ENCODE data around the gene PSMB10.
A peak's percentile ranks its signal among the peaks of the same experiment; 100 is the strongest.

Gene PSMB10

GRCh38 chr16:67965668-67966548 is 29.3 kb upstream of the PSMB10 start:
- TF ChIP-seq REST (tag by site-specific recombination; IDR thresholded peaks at IDR 0.05) (no peak), ZNF654 (tag by site-specific recombination; IDR thresholded peaks at IDR 0.05; ENCODE audit: low read depth) (no peak), HOXC10 (CRISPR knock-in tag; IDR thresholded peaks at IDR 0.05) (no peak), ZNF664 (tag by site-specific recombination; IDR thresholded peaks at IDR 0.05) (no peak), ZNF335 (tag by site-specific recombination; conservative IDR thresholded peaks at IDR 0.05) (0 out of 2 replicates have a peak, but pooled peaks have one; percentile 10), ZNF202 (tag by site-specific recombination; IDR thresholded peaks at IDR 0.05; ENCODE audit: borderline replicate concordance) (no peak), ZNF404 (tag by site-specific recombination; IDR thresholded peaks at IDR 0.05) (no peak), ZFP37 (tag by site-specific recombination; IDR thresholded peaks at IDR 0.05) (no peak), HOXA7 (CRISPR knock-in tag; IDR thresholded peaks at IDR 0.05; ENCODE audit: borderline replicate concordance) (no peak), ZBTB17 (tag by site-specific recombination; IDR thresholded peaks at IDR 0.05) (0 out of 2 replicates have a peak, but pooled peaks have one; percentile 13), SETDB1 (IDR thresholded peaks at IDR 0.05; ENCODE audit: insufficient read length, low read length) (no peak), ZNF792 (tag by site-specific recombination; IDR thresholded peaks at IDR 0.05) (0 out of 2 replicates have a peak, but pooled peaks have one; percentile 27), ZNF623 (tag by site-specific recombination; IDR thresholded peaks at IDR 0.05) (no peak), ZNF280C (tag by site-specific recombination; IDR thresholded peaks at IDR 0.05) (no peak), ZNF48 (tag by site-specific recombination; IDR thresholded peaks at IDR 0.05) (no peak), ZNF175 (tag by site-specific recombination; IDR thresholded peaks at IDR 0.05) (no peak), MZF1 (tag by site-specific recombination; IDR thresholded peaks at IDR 0.05; ENCODE audit: borderline replicate concordance) (no peak), ZNF341 (tag by site-specific recombination; IDR thresholded peaks at IDR 0.05; ENCODE audit: low read depth) (no peak), ZNF248 (tag by site-specific recombination; IDR thresholded peaks at IDR 0.05) (no peak), ZNF600 (tag by site-specific recombination; IDR thresholded peaks at IDR 0.05) (peak; percentile 69)
- TF ChIP-seq, protein P1, sequence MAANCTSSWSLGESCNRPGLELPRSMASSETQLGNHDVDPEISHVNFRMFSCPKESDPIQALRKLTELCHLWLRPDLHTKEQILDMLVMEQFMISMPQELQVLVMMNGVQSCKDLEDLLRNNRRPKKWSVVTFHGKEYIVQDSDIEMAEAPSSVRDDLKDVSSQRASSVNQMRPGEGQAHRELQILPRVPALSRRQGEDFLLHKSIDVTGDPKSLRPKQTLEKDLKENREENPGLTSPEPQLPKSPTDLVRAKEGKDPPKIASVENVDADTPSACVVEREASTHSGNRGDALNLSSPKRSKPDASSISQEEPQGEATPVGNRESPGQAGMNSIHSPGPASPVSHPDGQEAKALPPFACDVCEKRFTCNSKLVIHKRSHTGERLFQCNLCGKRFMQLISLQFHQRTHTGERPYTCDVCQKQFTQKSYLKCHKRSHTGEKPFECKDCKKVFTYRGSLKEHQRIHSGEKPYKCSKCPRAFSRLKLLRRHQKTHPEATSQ (tag by site-specific recombination; IDR thresholded peaks at IDR 0.05): no peak
- TF ChIP-seq, protein P2, sequence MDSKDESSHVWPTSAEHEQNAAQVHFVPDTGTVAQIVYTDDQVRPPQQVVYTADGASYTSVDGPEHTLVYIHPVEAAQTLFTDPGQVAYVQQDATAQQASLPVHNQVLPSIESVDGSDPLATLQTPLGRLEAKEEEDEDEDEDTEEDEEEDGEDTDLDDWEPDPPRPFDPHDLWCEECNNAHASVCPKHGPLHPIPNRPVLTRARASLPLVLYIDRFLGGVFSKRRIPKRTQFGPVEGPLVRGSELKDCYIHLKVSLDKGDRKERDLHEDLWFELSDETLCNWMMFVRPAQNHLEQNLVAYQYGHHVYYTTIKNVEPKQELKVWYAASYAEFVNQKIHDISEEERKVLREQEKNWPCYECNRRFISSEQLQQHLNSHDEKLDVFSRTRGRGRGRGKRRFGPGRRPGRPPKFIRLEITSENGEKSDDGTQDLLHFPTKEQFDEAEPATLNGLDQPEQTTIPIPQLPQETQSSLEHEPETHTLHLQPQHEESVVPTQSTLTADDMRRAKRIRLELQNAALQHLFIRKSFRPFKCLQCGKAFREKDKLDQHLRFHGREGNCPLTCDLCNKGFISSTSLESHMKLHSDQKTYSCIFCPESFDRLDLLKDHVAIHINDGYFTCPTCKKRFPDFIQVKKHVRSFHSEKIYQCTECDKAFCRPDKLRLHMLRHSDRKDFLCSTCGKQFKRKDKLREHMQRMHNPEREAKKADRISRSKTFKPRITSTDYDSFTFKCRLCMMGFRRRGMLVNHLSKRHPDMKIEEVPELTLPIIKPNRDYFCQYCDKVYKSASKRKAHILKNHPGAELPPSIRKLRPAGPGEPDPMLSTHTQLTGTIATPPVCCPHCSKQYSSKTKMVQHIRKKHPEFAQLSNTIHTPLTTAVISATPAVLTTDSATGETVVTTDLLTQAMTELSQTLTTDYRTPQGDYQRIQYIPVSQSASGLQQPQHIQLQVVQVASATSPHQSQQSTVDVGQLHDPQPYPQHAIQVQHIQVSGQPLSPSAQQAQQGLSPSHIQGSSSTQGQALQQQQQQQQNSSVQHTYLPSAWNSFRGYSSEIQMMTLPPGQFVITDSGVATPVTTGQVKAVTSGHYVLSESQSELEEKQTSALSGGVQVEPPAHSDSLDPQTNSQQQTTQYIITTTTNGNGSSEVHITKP (tag by site-specific recombination; IDR thresholded peaks at IDR 0.05): peak; percentile 32; the same call in 1 of the 2 replicates
- CTCF ChIA-PET: interaction anchor here (1.0 to 1.2 kb wide), 2 partner anchors 23 to 28 kb away, joined by 4 to 5 read pairs; no protein-coding TSS in a partner anchor
- H3K4me3 ChIP-seq (ENCODE audit: low read depth, low read length): peak overlapping the region; percentile 23
- no peaks in the 10 kb centered on the region; the same call in none of the 2 replicates for H3K4me1 ChIP-seq (ENCODE audit: control insufficient read depth, insufficient read depth, low read length)
- POLR2A ChIA-PET: interaction anchor here (0.5 to 2.3 kb wide), 12 partner anchors 17 to 261 kb away, joined by 3 to 13 read pairs (median 5); partner anchors contain the start of genes DDX28, DUS2, NUTF2 and PSMB10
- peak overlapping the region; percentile 62 for H3K27ac ChIP-seq (ENCODE audit: extremely low read depth, low read depth, low read length)
- no peaks in the 10 kb centered on the region for H3K9me3 ChIP-seq (ENCODE audit: control insufficient read depth, insufficient read depth, low read depth, low read length)
- peaks cover 0 to 52% of the 10 kb centered on the region in 2 experiments; a peak in 2 of 3 replicates for H3K36me3 ChIP-seq (ENCODE audit: control insufficient read depth in 2 of 2, insufficient read depth in 1 of 2, low read length in 2 of 2)
